WI38 (cell line): ENCODE measurements around the gene SNAPC4.

ENCODE experiments used
- H3K4me3 ChIP-seq: 2 replicates; pipeline ENCODE4 v1.5.1; 2011; ENCODE audit warnings: low read depth, mild to moderate bottlenecking, control low read depth, low read length
- CTCF ChIP-seq: IDR thresholded peaks from 2 replicates; pipeline ENCODE4 v1.5.1; 2012; ENCODE audit warnings: low read depth, mild to moderate bottlenecking, control low read depth, low read length

SNAPC4 gene

GRCh38 chr9:136377341-136378169 lies 22.4 kb downstream of the SNAPC4 start:
- no peak for TF ChIP-seq CTCF
- no peak overlapping the region for H3K4me3 ChIP-seq

- no peak for TF ChIP-seq CTCF
- no peak overlapping the region for H3K4me3 ChIP-seq
Observed at GRCh38 chr9:136376457-136376856, 23.5 kb downstream of the SNAPC4 start.

- no peak for TF ChIP-seq CTCF
Observed at GRCh38 chr9:136375096-136375495, 24.9 kb downstream of the SNAPC4 start.

GRCh38 chr9:136374183-136374575 lies 25.8 kb downstream of the SNAPC4 start:
- no peak for TF ChIP-seq CTCF
- no peak overlapping the region for H3K4me3 ChIP-seq

More at GRCh38 chr9:136375096-136375495, 24.9 kb downstream of the SNAPC4 start:
- H3K4me3 ChIP-seq: no peak overlapping the region

- no peak within 1 kb of the TSS for H3K4me3 ChIP-seq
- TF ChIP-seq CTCF: no peak
Observed at GRCh38 chr9:136373300-136374182, 26.4 kb downstream of the SNAPC4 start, which contains the start of gene CARD9. Gene CARD9 (minus strand): TSS chr9:136373669. CDS start chr9:136372078, 1,591 bp downstream.

- no peak overlapping the region for H3K4me3 ChIP-seq
- peak; percentile 41 for TF ChIP-seq CTCF
Observed at GRCh38 chr9:136372561-136373299, 27.2 kb downstream of the SNAPC4 start.
